Upper lobe of left lung (tissue), 6 donors: Measurements from ENCODE around the gene GABRB1. TPM values are rescaled to one million over a fixed set of nuclear protein-coding genes. Genes with fewer than 3 reads are reported as not detected.

Source experiments
- ATAC-seq, 2 donors: fragments of 200-7000 bp; cut with Tn5 transposase; one replicate each; pipeline ENCODE4 v1.9.1; 2022; ENCODE audit warnings: mild to moderate bottlenecking in 2 of 2, moderate library complexity in 2 of 2; ENCODE audit not compliant: low FRiP score in 2 of 2
- DNase-seq, 2 donors: peaks; one replicate each; pipeline ENCODE4 v3.0.0-alpha.2; 2019 to 2020
- H3K27ac ChIP-seq, 4 donors: fragments of 200-600 bp; sonication (generic); one replicate each; pipeline ENCODE4 v1.5.1; 2016 to 2019
- H3K27me3 ChIP-seq, 4 donors: fragments of 200-600 bp; sonication (generic); one replicate each; pipeline ENCODE4 v1.5.1; 2017 to 2019
- H3K36me3 ChIP-seq, 4 donors: fragments of 200-600 bp; sonication (generic); one replicate each; pipeline ENCODE4 v1.5.1; 2016 to 2019
- H3K4me1 ChIP-seq, 4 donors: fragments of 200-600 bp; sonication (generic); one replicate each; pipeline ENCODE4 v1.5.1; 2018 to 2019
- H3K4me3 ChIP-seq, 4 donors: fragments of 200-600 bp; sonication (generic); one replicate each; pipeline ENCODE4 v1.5.1; 2017 to 2019; ENCODE audit warnings: mild to moderate bottlenecking in 2 of 4, moderate library complexity in 1 of 4
- H3K9me3 ChIP-seq, 4 donors: fragments of 200-600 bp; sonication (generic); one replicate each; pipeline ENCODE4 v1.5.1; 2018 to 2019
- EP300 ChIP-seq, 4 donors: sonication (generic); formaldehyde crosslinking; IDR thresholded peaks; one replicate each; pipeline ENCODE4 v1.5.1; 2017; ENCODE audit warnings: antibody characterized with exemption in 4 of 4, control low read depth in 2 of 4
- POLR2A ChIP-seq, 4 donors: fragments of 450-650 bp; IDR thresholded peaks; one replicate each; pipeline ENCODE4 v1.5.1; 2016 to 2017; ENCODE audit warnings: antibody characterized with exemption in 4 of 4, mild to moderate bottlenecking in 2 of 4
- POLR2AphosphoS5 ChIP-seq, 2 donors: sonication (generic); formaldehyde crosslinking; IDR thresholded peaks; one replicate each; pipeline ENCODE4 v1.5.1; 2017; ENCODE audit warnings: antibody characterized with exemption in 2 of 2
- WGBS, 2 donors: methylation state at CpG; one replicate each; pipeline ENCODE4 v1.1.5; 2017 to 2018; 5-methylcytosine and 5-hydroxymethylcytosine counted together
- total RNA-seq, 6 donors: library from RNA; depleted of rRNA in 4 of 6; stranded (reverse); fragments of >200 nt in 4 of 6; gene quantifications; one replicate each; pipeline versions ENCODE4 v1.1.0 to v1.2.1, GENCODE V29; 2016 to 2021
- TF ChIP-seq, protein P1 (sequence below), 6 experiments: fragments of 450-650 bp in 4 of 6; fragments of 200-600 bp in 2 of 6; sonication (generic) in 2 of 6; IDR thresholded peaks; one replicate each; pipeline ENCODE4 v1.5.1; 2016 to 2019; ENCODE audit warnings: antibody characterized with exemption in 6 of 6
- donor health status: DM: no; HTN: no; CAD: no; lungs with moderate emphysema.
- donor health status: DM: no; HTN: yes; CAD: no; lungs with severe emphysema.

The GABRB1 gene
- total RNA-seq, 6 donors from 2014 or later: not detected

DNA sequence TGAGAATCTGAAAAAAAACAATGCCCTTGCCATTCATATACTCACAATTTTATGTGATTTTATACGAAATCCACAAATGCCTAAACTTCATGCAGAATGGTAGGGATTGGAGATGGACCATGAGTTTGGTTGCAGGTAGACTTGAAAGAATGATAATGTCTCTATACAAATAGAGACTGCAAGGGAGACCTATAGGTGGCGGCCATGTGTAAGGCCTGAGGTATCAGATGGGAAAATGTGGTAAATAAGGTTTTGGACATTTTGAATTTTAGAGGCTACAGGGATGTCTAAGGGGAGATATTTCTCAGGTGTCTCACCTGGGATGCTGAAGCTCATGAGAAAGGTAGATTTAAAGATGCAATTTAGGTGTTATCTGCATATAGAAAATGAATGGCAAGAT, 78.0 kb downstream of the GABRB1 start:
- no peak overlapping the region for H3K27ac ChIP-seq
- 88 to 92% methylated on average over 2 of the region's 2 CpGs for WGBS, 2 donors

DNA sequence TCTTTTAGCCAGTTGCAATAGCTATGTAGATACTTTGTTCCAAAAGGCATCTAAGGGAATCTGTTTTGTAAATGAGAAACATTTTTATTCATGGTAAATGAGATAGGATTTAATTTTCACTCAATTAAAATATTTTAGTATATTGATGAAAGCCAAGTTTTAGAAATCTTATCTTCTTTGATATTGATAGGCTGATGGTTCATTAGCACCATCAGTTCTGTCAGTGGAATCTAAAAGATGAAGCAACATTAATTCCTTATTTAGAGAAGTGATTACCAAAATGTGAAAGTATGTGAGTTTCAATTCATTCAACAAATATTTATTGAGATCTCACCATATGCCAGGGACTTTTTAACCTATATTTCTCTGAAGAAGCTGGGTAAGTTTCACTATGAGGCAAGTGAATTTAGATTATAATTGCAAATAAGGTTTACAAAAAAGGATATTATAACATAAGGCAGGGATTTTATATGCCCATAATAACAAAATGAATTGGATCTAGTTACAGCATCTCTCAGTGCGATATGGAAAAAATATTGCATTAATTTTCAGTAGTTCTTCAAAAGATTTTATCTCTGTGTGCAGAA, 79.3 kb downstream of the GABRB1 start:
- 73 to 92% methylated on average over 1 of the region's 1 CpG for WGBS, 2 donors
- no peak for DNase-seq
- Histone ChIP-seq H3K9me3 (no peaks in the 10 kb centered on the region), H3K4me3 (no peak overlapping the region), H3K27ac (no peak overlapping the region), H3K36me3 (no peaks in the 10 kb centered on the region), H3K4me1 (no peaks in the 10 kb centered on the region), H3K27me3 (no peaks in the 10 kb centered on the region)
- ATAC-seq: no peak
- no peak for TF ChIP-seq POLR2A (IDR thresholded peaks at IDR 0.05)
- no peak for TF ChIP-seq EP300 (IDR thresholded peaks at IDR 0.05)
- TF ChIP-seq, protein P1, sequence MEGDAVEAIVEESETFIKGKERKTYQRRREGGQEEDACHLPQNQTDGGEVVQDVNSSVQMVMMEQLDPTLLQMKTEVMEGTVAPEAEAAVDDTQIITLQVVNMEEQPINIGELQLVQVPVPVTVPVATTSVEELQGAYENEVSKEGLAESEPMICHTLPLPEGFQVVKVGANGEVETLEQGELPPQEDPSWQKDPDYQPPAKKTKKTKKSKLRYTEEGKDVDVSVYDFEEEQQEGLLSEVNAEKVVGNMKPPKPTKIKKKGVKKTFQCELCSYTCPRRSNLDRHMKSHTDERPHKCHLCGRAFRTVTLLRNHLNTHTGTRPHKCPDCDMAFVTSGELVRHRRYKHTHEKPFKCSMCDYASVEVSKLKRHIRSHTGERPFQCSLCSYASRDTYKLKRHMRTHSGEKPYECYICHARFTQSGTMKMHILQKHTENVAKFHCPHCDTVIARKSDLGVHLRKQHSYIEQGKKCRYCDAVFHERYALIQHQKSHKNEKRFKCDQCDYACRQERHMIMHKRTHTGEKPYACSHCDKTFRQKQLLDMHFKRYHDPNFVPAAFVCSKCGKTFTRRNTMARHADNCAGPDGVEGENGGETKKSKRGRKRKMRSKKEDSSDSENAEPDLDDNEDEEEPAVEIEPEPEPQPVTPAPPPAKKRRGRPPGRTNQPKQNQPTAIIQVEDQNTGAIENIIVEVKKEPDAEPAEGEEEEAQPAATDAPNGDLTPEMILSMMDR (IDR thresholded peaks at IDR 0.05): no peak
- TF ChIP-seq POLR2AphosphoS5 (IDR thresholded peaks at IDR 0.05): no peak

More for the DNA sequence above, 78.0 kb downstream of the GABRB1 start:
- DNase-seq (no peak), ATAC-seq (no peak)
- H3K36me3 ChIP-seq: no peaks in the 10 kb centered on the region
- no peaks in the 10 kb centered on the region for H3K4me1 ChIP-seq
- TF ChIP-seq EP300 (IDR thresholded peaks at IDR 0.05) (no peak), POLR2A (IDR thresholded peaks at IDR 0.05) (no peak), POLR2AphosphoS5 (IDR thresholded peaks at IDR 0.05) (no peak)
- TF ChIP-seq, protein P1 (IDR thresholded peaks at IDR 0.05): no peak
- no peaks in the 10 kb centered on the region for H3K27me3 ChIP-seq
- H3K9me3 ChIP-seq: no peaks in the 10 kb centered on the region
- no peak overlapping the region for H3K4me3 ChIP-seq

DNA sequence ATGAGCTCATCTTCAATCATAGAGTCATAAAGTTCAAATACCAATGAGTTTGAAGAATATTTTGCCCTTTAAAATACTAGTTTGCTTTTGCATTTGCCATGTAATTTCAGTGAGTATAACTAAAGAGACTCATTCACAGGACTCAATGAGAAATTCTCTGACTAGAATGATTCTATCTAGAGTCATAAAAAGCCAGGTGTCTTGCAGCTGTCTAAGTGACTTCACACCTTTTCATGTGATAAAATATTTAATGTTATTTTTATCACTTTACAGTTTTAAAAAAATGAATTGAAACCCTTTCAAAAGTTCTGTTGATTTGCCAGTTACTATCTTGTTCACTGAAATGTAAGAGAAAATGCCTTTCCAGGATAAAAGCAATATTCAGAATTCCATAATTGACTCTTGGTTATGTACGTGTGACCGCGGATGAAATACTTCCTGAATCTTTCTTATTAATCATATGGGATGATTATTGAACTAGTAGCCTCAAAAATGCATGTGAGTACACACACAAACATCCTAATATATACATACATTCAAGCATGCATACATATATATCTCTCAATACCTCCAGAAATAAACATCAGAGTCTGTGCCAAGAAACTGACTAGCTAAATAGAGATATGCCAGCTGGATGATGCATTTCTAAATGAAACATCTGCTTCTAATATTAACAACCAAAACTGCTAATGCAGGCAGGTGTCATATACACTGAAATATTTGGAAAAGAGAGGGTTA, 87.0 kb downstream of the GABRB1 start:
- H3K27ac ChIP-seq: no peak overlapping the region
- no peak for DNase-seq
- TF ChIP-seq, protein P1 (IDR thresholded peaks at IDR 0.05): no peak
- no peak for TF ChIP-seq EP300 (IDR thresholded peaks at IDR 0.05)
- TF ChIP-seq POLR2AphosphoS5 (IDR thresholded peaks at IDR 0.05): no peak
- TF ChIP-seq POLR2A (IDR thresholded peaks at IDR 0.05): no peak
- H3K9me3 ChIP-seq: no peaks in the 10 kb centered on the region
- 59 to 79% methylated on average over 3 of the region's 3 CpGs for WGBS, 2 donors
- ATAC-seq: no peak
- no peaks in the 10 kb centered on the region for H3K27me3 ChIP-seq
- no peak overlapping the region for H3K4me3 ChIP-seq
- H3K4me1 ChIP-seq: no peaks in the 10 kb centered on the region
- no peaks in the 10 kb centered on the region for H3K36me3 ChIP-seq

DNA sequence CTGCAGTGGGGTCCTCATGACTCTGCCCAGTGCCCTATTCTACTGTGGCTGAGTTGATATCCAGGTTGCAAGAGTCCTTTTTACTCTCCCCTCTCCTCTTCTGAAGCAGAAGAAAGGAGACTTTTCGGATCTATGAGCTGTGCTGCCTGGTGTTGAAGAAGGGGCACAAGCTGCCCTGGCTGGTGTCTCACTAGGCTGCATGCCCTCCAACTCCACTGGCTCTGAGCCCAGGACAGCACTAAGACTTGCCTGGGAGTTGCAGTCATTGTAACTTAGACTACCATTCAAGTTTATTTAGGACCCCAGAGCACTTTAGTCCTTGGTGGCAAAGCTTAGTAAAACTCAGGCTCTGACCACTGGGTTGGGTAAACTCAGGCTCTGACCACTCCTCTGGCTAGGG, 89.4 kb downstream of the GABRB1 start:
- WGBS, 2 donors: 60 to 73% methylated on average over 1 of the region's 1 CpG
- no peak for ATAC-seq

More for the DNA sequence above, 89.4 kb downstream of the GABRB1 start:
- no peak overlapping the region for H3K27ac ChIP-seq
- TF ChIP-seq POLR2AphosphoS5 (IDR thresholded peaks at IDR 0.05) (no peak), EP300 (IDR thresholded peaks at IDR 0.05) (no peak), POLR2A (IDR thresholded peaks at IDR 0.05) (no peak)
- TF ChIP-seq, protein P1 (IDR thresholded peaks at IDR 0.05): no peak
- H3K36me3 ChIP-seq: no peaks in the 10 kb centered on the region
- H3K4me1 ChIP-seq: no peaks in the 10 kb centered on the region
- H3K27me3 ChIP-seq: no peaks in the 10 kb centered on the region
- no peak for DNase-seq
- H3K4me3 ChIP-seq: no peak overlapping the region
- no peaks in the 10 kb centered on the region for H3K9me3 ChIP-seq
